CD4-positive, alpha-beta T cell treated with Interleukin-4 for 1 hour (primary cell): Measurements from ENCODE around the gene MYRFL.
"Not testable (repeated sequence)": the region's sequence is repeated elsewhere in the genome, so short reads cannot be mapped to it uniquely, and the experiment has no call there.

ENCODE experiments used
- DNase-seq, 2 donors: peaks; one replicate each; pipeline ENCODE4 v3.0.0-alpha.2; 2020 to 2022

The MYRFL gene

DNA sequence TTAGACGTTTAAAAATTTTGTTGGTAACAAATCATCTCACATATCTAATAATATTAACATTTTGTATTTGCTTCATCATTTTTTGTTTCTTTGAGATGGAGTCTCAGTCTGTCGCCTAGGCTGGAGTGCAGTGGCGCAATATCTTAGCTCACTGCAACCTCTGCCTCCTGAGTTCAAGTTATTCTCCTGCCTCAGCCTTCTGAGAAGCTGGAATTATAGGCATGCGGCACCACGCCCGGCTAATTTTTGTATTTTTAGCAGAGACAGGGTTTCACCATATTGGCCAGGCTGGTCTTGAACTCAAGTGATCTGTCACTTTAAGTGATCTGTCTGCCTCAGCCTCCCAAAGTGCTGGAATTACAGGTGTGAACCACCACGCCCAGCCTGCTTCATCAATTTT is 169.1 kb downstream of the MYRFL start:
- not testable (repeated sequence) for DNase-seq

DNA sequence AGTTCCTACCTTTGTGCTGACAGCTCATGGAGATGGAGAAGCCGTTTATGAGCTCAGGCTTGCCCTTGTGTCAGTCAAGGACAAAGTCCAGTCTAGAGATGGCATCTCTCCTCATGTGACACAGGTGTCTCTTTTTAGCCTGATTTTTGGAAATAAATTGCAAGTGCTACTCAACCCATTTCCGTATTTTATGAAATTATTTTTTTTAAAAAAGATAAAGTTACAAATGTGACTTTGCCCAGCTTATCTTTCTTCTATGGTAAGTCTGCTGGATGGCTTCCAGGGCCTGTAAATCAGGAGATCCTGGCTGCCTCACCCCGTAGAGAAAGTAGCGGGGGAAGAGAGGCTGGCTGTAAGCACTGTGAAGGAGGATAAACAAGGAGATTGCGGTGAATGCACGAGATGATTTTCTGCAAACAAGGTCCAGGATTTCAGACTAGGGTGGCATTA is 169.7 kb downstream of the MYRFL start:
- no peak for DNase-seq

DNA sequence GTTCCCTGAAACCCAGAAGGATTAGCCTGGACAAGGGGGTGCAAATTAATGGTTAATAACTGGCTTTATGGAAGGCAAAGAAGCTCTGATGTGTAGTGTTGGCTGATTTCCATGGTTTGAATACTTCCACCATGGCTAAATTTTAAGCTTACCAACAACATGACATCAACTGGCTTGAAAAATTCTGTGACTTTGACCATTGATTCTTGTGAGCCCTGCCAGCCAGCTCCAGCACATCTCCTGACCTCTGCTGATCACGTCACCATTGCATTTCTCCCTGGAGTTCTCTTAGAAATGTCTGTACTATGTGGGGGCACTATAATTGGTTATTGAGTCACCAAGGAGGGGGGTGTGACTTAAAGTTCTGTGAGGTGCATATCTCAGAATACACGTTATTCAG is 171.2 kb downstream of the MYRFL start:
- no peak for DNase-seq

- DNase-seq: no peak
Measured at GRCh38 chr12:69996722-69997121, 171.7 kb downstream of the MYRFL start.

DNA sequence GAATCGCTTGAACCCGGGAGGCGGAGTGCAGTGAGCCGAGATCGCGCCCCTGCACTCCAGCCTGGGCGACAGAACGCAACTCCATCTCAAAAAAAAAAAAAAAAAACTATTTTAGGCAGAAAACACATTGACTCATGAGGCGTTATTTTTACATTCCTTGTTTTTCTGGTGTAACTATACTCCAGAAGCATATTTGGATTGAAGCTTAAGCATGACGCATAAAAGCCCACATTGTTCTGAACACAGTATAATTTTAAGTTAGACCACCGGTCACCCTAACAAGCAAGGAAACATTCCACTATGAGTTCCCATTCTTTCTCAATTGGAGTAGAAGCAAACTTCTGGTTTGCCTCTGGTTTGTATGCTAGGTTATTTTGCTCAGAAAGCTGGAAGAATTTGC is 173.0 kb downstream of the MYRFL start:
- DNase-seq: no peak

- DNase-seq: no peak
Measured at GRCh38 chr12:69998922-69999321, 173.9 kb downstream of the MYRFL start.

GRCh38 chr12:69999561-69999960 is 174.5 kb downstream of the MYRFL start:
- no peak for DNase-seq

DNA sequence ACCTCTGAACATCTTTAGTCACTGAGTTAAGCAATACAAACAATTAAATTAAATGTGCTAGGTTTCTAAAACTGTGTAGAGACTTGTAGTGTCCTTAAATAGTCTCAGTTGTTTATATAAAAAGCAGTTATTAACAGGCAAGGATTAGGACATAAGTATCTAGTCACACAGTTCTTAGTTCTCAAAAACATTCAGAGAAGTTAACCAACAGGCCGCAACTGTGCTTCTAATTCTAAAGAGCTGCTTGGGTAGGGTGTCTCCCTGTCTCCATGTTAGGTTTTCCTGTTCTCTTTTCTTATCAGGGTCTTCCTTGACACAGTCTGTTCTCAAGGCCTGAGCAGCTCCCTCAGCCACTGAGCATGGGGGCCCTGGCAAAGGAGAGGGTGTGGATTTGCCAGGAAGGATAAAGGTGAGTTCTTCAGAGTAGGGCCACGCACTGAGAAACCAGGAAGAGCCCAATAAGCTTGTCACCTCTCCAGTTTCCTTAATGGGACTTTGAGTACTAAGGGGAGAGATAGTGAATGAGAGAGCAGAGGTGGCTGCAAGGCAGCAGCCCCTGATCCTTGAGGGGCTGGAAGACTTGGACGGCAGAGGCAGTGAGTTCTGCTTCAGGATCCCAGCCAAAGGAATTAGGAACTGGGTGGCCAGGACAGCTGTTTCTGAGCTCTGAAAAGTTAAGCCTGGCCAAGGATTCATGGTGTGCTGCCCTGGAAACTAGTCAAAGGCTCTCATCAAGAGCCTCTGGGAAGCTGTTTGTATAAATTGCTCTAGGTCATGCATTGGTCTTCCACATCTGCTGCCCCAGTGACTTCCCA is 177.3 kb downstream of the MYRFL start:
- no peak for DNase-seq

DNA sequence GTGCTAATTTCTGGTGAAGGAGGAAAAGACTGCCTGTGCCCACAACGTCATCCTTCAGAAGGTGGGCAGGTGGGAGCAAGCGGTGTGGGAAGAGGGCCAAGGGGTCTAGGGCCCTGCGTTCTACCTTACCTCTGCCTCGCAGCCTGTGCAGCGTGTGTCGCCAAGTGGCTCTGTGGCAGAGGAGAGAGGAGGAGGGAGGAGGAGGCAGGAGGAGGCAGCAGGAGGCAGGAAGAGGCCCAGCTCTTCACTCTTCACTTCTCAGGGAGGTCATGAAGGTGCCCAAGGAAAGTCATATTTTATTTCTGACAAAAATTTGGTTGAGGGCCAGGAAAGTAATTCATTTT is 177.9 kb downstream of the MYRFL start:
- DNase-seq: no peak

DNA sequence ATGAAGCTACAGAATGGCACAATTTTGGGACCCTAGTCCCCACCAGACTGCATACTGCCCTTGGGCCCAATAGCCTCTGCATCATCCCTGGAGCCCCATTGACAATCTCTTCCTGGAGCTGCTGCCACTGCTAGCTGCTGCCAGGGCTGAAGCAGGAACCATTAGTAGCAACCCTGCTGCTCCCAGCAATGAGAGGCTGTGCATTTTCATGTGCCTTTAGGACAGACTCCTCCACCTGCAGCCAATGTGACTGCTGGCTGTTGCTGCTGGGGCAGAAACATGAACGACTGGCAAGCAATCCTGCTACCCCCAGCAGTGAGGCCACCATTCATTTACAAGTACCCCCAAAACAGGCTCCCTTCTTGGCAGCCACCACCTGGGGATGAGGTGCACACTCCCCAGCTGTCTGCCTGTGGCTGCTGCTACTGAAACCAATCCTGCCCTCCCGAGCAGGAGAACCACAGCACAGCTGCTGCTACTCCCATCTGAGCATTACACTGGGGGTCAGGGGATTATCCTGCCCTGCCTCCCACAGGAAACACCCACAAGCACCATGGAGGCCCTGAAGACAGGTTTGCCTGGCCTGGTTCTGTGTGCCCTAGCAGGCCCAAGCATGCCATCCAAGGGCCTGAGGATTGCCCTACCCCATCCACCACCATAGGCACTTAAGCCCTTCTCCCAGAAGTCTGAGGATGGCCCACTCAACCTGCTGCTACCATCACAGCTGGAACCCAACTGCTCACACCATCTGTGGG is 181.0 kb downstream of the MYRFL start:
- no peak for DNase-seq

- no peak for DNase-seq
Measured at GRCh38 chr12:70006619-70006973, 181.6 kb downstream of the MYRFL start.

GRCh38 chr12:70007687-70008086 is 182.7 kb downstream of the MYRFL start:
- no peak for DNase-seq
